Right forelimb (tissue), 1 donor: ENCODE data around the gene SPRR5.

Experiments used
- DNase-seq: peaks from one replicate; pipeline ENCODE4 v3.0.0-alpha.2; 2018

The SPRR5 gene, protein sequence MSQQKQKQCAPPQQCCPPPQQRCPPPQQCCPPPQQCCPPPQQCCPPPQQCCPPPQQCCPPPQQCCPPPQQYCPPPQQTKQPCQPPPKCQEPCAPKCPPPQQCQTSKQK

GRCh38 chr1:152946651-152947256 lies at the start of gene SPRR5:
Gene SPRR5, plus strand, starts transcription at chr1:152947206. Its CDS starts 1,349 bp downstream, at chr1:152948555.
- DNase-seq: no peak

DNA sequence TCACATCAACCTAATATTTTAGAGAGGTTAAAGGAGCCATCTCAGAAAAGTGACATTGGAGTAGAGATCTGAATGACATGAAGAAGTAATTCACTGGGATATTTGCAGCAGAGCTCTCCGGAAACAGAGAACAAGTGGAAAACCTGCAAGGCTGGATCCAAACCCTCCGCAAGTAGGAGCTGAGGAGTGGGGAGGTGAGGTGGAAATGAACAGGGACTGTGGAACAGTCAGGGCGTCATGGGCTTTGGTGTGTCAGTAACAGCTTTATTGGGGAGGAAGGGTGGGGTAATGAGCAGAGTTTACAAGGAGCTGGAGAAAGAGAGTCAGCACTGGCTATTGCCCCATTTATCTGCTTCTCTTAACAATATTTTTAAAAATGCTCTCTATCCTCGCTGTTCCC lies 48.0 kb upstream of the SPRR5 start:
- DNase-seq: no peak

DNA sequence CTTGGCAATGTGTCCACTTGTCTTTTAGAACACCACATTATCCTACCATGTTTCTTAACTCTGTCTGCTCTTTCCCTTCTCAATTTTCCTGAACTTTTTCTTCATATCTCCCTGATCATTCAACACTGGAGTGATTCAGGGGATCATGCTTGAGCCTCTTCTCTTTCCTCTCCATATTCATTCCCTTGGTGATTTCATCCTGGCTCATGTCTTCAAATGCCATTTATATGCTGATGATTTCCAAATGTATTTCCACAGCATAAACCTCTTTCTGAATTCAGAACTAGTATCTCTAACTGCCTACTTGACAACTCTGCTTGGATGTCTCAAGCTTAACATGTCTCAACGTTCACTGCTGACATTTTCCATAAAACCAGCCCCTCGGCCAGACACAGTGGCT lies 47.1 kb upstream of the SPRR5 start:
- DNase-seq: no peak

DNA sequence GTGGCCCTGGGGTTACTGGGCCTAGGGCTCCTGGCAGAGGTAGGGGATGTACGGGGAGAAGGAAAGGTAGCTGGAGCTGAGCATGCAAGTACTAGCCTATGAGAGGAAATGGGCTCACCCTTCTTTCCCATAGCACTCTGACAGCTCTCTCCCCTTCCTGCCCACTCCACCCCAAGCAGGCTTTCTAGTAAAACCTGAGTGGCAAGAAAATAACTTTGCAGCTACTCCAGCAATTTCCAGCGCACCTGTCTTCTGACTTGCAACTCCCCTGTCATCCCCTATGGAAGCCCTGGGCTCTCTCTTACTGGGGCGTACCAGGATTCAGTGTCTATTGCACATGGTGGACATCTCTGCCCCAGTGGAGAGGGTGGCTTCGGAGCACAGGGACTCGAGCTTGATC lies 45.4 kb upstream of the SPRR5 start:
- no peak for DNase-seq

GRCh38 chr1:152902636-152903035 lies 44.4 kb upstream of the SPRR5 start:
- no peak for DNase-seq

DNA sequence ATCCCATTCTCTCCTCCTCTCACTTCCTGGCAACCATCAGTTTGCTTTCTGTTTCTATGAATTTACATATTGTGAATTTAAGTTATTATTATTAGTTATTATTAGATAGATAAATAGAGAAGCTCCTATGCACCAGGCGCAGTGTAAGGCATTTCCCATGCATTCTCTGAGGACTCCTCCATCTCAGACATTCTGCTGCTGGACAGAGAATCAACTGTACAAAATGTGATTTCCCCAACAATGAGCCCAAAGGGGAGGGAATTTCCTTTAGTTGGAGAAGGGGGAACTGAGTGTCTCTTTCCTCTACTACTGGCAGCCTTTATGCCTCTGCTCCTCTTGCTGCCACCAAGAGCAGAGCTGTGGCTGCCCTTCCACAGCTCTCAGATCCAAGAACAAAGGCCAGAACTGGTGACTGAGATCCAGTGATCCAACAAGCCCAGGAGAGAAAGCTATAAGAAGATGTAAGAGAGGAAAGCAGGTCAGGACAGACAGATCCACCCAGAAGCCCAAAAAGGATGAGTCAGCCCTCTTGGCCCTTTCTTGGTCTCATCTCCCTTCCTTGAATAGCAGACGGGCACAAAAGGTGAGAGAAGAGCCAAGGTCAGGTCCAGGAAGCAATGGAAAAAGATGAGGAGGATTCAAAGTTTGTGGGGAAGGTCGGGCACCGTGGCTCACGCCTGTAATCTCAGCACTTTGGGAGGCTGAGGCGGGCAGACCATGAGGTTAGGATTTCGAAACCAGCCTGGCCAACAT lies 42.1 kb upstream of the SPRR5 start:
- no peak for DNase-seq

GRCh38 chr1:152906023-152906565 lies 40.9 kb upstream of the SPRR5 start:
- DNase-seq: no peak

- no peak for DNase-seq
These were observed 39.1 kb upstream of the SPRR5 start, which contains the start of gene IVL for GRCh38 chr1:152907686-152908601. Gene IVL, plus strand, starts transcription at chr1:152908546. Its CDS starts 1,252 bp downstream, at chr1:152909798.

- DNase-seq: no peak
These were observed 37.8 kb upstream of the SPRR5 start for GRCh38 chr1:152909206-152909605.

DNA sequence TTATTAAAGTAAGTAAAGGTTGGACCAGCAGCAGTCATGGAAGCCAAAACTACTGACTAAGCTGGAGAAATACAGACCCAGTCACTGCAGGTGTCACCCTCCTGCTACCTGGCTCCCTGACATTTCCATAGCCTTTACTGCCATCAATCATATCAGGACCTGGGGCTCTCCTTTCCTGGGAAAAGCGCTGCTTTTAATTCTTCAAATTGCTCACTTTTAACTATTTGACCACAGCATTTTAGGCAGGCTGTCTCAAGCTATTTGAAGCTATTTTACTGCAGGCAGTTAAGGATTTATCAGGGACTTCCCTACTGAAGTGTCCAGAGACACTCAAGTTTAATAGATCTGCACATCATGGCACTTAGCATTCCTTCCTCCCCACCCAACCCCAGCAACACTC lies 34.5 kb upstream of the SPRR5 start:
- DNase-seq: no peak

GRCh38 chr1:152912900-152913299 lies 34.1 kb upstream of the SPRR5 start:
- no peak for DNase-seq

- no peak for DNase-seq
These were observed 29.2 kb upstream of the SPRR5 start for GRCh38 chr1:152917794-152918193.

GRCh38 chr1:152919071-152919470 lies 27.9 kb upstream of the SPRR5 start:
- DNase-seq: no peak

DNA sequence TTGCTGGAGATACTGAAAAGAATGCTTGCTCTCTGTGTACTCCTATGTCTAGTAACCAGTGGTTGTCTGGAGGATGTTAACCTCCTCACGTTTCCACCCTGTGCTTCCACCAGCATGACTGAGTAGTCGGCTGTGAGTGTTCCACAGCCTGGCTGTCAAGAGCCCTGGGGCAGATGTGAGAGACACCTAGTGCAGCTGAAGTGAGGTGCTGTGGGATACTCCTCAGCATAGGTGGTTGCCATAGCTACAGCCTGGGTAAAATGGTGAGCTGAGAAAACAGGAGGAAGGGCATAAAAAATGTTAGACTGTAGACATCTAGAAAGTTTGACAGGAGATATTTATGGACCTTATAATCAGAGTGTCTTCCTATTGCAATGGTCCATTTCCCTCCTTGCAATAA lies 22.8 kb upstream of the SPRR5 start:
- DNase-seq: no peak

DNA sequence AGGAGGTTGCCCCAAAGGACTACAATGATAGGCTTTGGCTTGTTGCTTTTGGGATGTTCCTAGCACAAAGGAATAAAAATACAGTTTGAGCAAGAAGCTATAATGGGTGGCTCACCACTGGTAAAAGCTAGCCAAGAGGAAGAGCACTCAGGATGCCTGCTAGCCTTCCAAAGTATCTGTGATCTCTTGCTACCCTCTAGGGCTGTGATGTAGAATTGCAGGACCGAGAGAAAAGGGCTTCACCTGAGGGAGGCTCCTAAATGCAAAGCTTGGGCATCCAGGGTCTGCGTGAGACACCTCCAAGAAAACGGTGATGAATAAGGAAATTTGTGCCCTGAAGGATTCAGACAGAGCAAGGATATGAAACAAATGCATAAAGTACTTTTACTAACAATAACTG lies 20.9 kb upstream of the SPRR5 start:
- no peak for DNase-seq

- DNase-seq: no peak
These were observed 18.3 kb upstream of the SPRR5 start for GRCh38 chr1:152928671-152929070.

DNA sequence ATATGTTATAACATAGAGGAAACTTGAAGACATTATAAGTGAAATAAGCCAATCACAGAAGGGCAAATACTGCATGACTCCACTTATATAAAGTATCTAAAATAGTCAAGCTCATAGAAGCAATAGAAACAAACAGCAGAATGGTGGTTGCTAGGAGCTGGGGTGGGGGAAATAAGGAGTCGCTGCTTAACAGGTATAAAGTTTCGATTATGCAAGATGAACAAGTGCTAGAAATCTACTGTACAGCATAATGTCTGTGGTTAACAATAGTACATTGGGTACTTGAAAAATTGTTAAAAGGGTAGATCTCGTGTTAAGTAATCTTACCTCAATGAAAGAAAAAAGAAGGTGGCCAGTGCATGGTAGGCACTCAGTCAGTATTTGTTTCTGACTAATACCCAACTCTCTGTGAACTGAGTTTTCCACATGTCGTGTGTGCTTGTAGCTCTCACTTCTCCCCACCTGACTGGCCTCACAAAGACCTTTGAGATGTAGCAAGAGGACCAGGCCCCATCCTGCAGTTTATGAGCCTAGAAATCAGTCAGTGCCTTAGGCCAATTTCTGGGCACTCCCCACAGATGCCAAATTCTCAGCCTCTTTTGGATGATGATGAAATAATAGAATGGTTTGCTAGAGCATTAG lies 14.7 kb upstream of the SPRR5 start:
- no peak for DNase-seq

DNA sequence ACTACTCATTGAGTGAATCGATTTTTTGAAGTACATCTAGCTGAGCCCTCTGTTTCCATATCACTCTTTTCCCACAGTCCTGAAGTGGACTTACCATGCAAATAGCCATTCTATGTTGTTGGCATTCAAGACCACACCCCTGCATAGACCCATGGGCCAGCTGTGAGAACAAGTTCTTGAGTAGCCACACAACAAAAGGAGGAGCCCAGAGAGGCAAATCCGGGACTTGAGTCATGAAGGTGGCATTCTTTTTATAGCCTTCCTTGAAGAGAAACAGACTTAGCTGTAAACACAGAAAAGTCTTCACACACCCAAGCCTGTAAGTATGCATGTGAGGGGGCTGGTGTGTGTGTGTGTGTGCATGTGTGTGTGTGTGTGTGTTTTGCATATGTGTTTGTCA lies 13.8 kb upstream of the SPRR5 start:
- DNase-seq: no peak

DNA sequence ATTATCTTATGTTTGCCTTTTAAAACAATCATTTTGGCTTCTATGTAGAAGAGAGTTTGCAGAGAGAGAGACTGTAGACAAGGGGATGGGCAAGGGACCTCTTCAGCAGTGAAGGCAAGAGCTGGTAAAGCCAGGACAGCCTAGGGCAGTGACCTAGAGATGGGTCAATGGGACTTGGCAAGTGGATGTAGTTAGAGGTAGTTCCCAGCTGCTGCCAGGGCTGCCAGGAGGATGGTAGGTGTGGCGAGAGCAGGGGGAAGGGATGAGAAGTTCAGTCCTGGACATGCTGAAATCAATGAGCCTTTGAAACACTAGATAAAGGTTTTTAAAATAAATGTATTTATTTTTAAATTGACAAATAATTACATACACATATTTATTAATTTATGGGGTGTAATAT lies 6.4 kb upstream of the SPRR5 start:
- DNase-seq: no peak

- DNase-seq: no peak
These were observed 5.8 kb upstream of the SPRR5 start for GRCh38 chr1:152941037-152941711.

GRCh38 chr1:152942161-152942560 lies 4.8 kb upstream of the SPRR5 start:
- DNase-seq: no peak

DNA sequence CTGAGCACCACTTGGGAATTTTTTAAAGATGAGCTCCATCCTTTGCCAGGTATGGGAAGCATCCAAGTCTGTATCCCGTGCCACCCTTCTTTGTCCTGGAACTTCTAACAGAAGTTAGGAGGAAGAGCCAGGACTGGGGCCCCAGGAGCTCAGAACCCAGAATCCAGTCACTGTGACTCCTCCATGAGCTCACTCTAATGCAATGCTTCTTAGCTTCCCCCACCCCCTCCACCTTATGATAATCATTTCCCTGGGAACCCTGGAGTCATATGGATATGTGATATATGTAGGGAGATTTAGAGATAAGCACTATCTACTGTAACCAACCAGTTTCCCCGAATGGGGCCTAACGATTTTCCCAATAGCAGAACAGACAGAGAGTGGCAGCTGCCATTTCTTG lies 758 bp upstream of the SPRR5 start:
- no peak for DNase-seq
